ENCODE data around the gene GYG1.

GRCh38 chr3:148999806-149000205 lies 8.5 kb downstream of the GYG1 start:
- TF ChIP-seq POLR2A (IDR thresholded peaks at IDR 0.05; ENCODE audit: low read length) (no peak), GATA1 (IDR thresholded peaks at IDR 0.05; ENCODE audit: low read depth, low read length) (no peak)
